ENCODE data around the gene PLXNB2.

DNA sequence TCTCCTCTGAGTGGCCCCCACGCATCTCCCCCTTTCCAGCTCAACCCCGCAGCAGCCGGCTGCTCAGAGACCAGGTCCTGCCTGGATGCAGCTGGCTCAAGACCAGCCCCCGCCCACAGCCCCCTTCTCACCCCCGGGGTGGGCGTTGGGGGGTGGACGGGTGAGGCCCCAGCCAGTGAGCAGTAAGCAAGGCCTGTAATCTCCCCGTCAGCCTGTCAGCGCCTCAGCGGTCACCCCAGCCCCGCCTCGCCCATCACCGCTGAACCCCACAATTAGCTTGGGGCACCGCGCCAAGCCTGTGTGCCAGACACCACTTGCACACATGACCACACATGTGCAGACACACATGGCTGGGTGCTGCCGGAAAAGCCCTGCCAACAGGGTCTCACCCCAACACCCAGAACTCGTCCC lies 5.9 kb downstream of the PLXNB2 start:
- TF ChIP-seq, protein P1, sequence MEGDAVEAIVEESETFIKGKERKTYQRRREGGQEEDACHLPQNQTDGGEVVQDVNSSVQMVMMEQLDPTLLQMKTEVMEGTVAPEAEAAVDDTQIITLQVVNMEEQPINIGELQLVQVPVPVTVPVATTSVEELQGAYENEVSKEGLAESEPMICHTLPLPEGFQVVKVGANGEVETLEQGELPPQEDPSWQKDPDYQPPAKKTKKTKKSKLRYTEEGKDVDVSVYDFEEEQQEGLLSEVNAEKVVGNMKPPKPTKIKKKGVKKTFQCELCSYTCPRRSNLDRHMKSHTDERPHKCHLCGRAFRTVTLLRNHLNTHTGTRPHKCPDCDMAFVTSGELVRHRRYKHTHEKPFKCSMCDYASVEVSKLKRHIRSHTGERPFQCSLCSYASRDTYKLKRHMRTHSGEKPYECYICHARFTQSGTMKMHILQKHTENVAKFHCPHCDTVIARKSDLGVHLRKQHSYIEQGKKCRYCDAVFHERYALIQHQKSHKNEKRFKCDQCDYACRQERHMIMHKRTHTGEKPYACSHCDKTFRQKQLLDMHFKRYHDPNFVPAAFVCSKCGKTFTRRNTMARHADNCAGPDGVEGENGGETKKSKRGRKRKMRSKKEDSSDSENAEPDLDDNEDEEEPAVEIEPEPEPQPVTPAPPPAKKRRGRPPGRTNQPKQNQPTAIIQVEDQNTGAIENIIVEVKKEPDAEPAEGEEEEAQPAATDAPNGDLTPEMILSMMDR (conservative IDR thresholded peaks at IDR 0.05; ENCODE audit: low read depth, low read length) = no peak
- TF ChIP-seq EZH2 (IDR thresholded peaks at IDR 0.05; ENCODE audit: borderline replicate concordance, low read depth, low read length, poor library complexity, severe bottlenecking) = no peak

Data from A673 (cell line).